WTC11 (cell line): Measurements from ENCODE around the gene DISP2.

Source experiments
- CTCF ChIP-seq: fragments of 200-600 bp; IDR thresholded peaks from 2 replicates; pipeline ENCODE4 v1.8.0; 2022; ENCODE audit warnings: antibody characterized with exemption
- SP1 ChIP-seq: sonication (generic); formaldehyde crosslinking; conservative IDR thresholded peaks from 2 replicates; pipeline ENCODE4 v1.8.1; 2022; ENCODE audit warnings: missing genetic modification reagents
- TP53 ChIP-seq: sonication (generic); formaldehyde crosslinking; IDR thresholded peaks from 2 replicates; pipeline ENCODE4 v1.8.1; 2023; ENCODE audit warnings: mild to moderate bottlenecking, missing genetic modification reagents

GRCh38 chr15:40348474-40348870, 9.5 kb upstream of the DISP2 start:
- TF ChIP-seq CTCF = no peak
- TF ChIP-seq TP53 (CRISPR knock-in tag) = no peak
- TF ChIP-seq SP1 (CRISPR knock-in tag) = no peak
